NT2/D1 (cell line): Measurements from ENCODE around the gene LMAN2.

Experiments
- SUZ12 ChIP-seq: IDR thresholded peaks from 2 replicates; pipeline ENCODE4 v1.6.1; 2011; ENCODE audit not compliant: insufficient read length, insufficient read depth; ENCODE audit errors: extremely low read depth
- YY1 ChIP-seq: IDR thresholded peaks from 2 replicates; pipeline ENCODE4 v1.6.1; 2011; ENCODE audit not compliant: insufficient read length, insufficient read depth
- ZNF274 ChIP-seq: IDR thresholded peaks from 2 replicates; pipeline ENCODE4 v1.6.1; 2011; ENCODE audit warnings: mild to moderate bottlenecking, low read depth, low read length

- TF ChIP-seq ZNF274 (no peak), YY1 (no peak), SUZ12 (no peak)
Observed at GRCh38 chr5:177310757-177311391, 40.6 kb downstream of the LMAN2 start.
